Endothelial cell of umbilical vein (primary cell): Measurements from ENCODE around the gene CARHSP1.

Experiments used
- EZH2 ChIP-seq: IDR thresholded peaks from 2 replicates; pipeline ENCODE4 v1.6.1; 2012; ENCODE audit warnings: borderline replicate concordance, low read depth, mild to moderate bottlenecking, moderate library complexity, low read length, inconsistent platforms; ENCODE audit not compliant: severe bottlenecking
- JUN ChIP-seq: IDR thresholded peaks from 2 replicates; pipeline ENCODE4 v1.6.1; 2011; ENCODE audit warnings: borderline replicate concordance, low read depth; ENCODE audit not compliant: insufficient read length, insufficient read depth
- POLR2A ChIP-seq: IDR thresholded peaks from 2 replicates; pipeline ENCODE4 v1.6.1; 2012; ENCODE audit warnings: low read depth, mild to moderate bottlenecking, control low read depth, low read length
- TF ChIP-seq, protein P1 (sequence below), 2 donors: IDR thresholded peaks; 1 replicate in 1 of 2; 2 replicates in 1 of 2; pipeline ENCODE4 v1.5.1; 2011; ENCODE audit warnings: low read length in 2 of 2, mild to moderate bottlenecking in 2 of 2, moderate library complexity in 2 of 2, control low read depth in 1 of 2, inconsistent platforms in 1 of 2, low read depth in 1 of 2; ENCODE audit not compliant: insufficient read depth in 1 of 2; ENCODE audit errors: extremely low read depth in 1 of 2
- TF ChIP-seq, protein P2 (sequence below): IDR thresholded peaks from 2 replicates; pipeline ENCODE4 v1.6.1; 2011; ENCODE audit not compliant: insufficient read depth, insufficient read length

DNA sequence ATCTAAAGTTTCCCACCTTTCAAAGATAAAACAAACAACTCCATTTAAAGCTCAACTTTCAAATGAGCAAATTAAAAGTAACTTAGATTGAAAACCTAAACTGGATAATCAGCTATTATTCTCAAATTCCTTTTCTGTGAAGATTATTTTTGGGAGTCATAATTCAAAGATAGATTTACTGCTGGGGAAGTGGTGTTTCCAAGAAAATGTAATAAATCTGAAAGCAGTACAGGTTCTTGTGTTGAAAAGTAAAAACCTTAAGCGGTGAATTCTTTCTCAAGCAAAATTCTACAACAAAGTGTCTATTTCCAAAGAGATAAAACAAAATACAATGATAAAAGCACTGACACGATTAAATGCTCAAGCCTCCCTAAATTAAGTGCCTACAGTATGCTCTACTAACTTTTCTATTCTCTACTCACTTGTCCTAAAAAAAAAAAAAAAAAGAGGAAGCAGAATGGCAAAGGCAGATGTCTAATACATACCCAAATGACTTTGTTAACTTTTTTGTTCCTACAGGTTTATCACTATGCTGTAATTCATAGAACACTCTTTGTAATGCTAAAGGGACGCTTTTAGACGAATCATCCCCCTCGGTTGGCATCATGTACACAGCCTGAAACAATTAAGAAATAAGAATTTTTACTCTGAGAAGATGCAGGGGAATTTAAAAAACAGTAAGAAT, 47.9 kb upstream of the CARHSP1 start:
- no peak for TF ChIP-seq JUN
- TF ChIP-seq, protein P1, sequence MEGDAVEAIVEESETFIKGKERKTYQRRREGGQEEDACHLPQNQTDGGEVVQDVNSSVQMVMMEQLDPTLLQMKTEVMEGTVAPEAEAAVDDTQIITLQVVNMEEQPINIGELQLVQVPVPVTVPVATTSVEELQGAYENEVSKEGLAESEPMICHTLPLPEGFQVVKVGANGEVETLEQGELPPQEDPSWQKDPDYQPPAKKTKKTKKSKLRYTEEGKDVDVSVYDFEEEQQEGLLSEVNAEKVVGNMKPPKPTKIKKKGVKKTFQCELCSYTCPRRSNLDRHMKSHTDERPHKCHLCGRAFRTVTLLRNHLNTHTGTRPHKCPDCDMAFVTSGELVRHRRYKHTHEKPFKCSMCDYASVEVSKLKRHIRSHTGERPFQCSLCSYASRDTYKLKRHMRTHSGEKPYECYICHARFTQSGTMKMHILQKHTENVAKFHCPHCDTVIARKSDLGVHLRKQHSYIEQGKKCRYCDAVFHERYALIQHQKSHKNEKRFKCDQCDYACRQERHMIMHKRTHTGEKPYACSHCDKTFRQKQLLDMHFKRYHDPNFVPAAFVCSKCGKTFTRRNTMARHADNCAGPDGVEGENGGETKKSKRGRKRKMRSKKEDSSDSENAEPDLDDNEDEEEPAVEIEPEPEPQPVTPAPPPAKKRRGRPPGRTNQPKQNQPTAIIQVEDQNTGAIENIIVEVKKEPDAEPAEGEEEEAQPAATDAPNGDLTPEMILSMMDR (IDR thresholded peaks at IDR 0.05; ENCODE audit: extremely low read depth in 1 of 2, insufficient read depth in 1 of 2, low read depth in 1 of 2, low read length in 2 of 2), result no peak
- TF ChIP-seq POLR2A, result no peak
- TF ChIP-seq EZH2, result no peak
- TF ChIP-seq, protein P2, sequence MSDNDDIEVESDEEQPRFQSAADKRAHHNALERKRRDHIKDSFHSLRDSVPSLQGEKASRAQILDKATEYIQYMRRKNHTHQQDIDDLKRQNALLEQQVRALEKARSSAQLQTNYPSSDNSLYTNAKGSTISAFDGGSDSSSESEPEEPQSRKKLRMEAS, result no peak
